Muscle layer of duodenum (tissue), 2 donors: ENCODE data around the gene CERK.

Source experiments
- H3K27ac ChIP-seq: one replicate; pipeline ENCODE4 v1.7.0; 2013; ENCODE audit warnings: mild to moderate bottlenecking, low read length
- H3K27me3 ChIP-seq: one replicate; pipeline ENCODE4 v1.7.0; 2013; ENCODE audit warnings: low read depth, mild to moderate bottlenecking, control low read depth, low read length
- H3K36me3 ChIP-seq, 2 donors: one replicate each; pipeline ENCODE4 v1.7.0; 2013; ENCODE audit warnings: low read length in 2 of 2, control low read depth in 1 of 2, mild to moderate bottlenecking in 1 of 2; ENCODE audit not compliant: insufficient read depth in 2 of 2, control insufficient read depth in 1 of 2
- H3K4me1 ChIP-seq, 2 donors: one replicate each; pipeline ENCODE4 v1.7.0; 2013; ENCODE audit warnings: low read length in 2 of 2, mild to moderate bottlenecking in 2 of 2, control low read depth in 1 of 2, moderate library complexity in 1 of 2; ENCODE audit not compliant: insufficient read depth in 2 of 2, control insufficient read depth in 1 of 2
- H3K4me3 ChIP-seq, 2 donors: one replicate each; pipeline ENCODE4 v1.7.0; 2013; ENCODE audit warnings: low read length in 2 of 2, low read depth in 1 of 2, mild to moderate bottlenecking in 1 of 2
- H3K9me3 ChIP-seq, 2 donors: one replicate each; pipeline ENCODE4 v1.7.0; 2013; ENCODE audit warnings: low read length in 2 of 2, control low read depth in 1 of 2, mild to moderate bottlenecking in 1 of 2; ENCODE audit not compliant: control insufficient read depth in 1 of 2
- donor health status: healthy.

The CERK gene

DNA sequence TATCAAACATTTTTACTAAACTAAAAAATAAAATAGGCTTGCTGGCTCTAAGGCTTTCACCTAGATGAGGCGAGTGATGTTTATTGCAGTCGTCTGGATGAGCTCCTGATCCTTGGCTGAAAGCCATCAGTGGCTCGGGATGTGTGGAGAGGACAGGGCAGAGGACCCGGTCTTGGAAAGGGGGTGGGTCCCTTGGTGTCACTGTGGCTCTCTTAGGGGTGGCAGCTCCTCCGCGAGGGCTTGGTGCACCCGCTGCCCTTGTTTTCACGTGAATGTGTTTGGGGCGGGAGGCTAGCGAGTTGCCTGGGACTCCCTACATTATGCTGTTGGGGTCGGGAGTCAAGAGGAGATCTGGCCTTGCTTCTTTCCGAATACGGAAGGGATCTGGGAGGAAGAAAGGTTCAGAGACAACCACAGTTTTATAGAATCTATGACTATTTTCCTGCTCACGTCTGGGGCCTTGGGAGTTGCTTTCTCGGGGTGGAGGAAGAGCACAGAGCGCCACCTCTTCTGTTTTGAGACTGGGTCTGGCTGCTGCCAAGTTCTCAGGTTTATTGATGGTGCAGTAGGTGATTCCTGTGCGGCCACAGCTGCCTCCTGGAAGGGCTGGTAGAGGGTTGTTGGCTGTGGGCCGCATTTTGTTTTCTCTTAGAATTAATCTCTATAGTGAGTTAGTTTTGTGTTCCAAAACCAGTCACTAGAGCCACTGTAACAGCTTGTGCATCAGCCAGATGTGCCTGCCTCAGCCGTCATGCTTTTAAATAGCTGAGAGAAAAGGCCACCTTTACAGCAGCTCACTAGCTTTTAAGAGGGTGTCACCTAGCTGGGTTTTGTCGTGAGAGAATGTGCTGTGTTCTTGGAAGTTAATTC, 37.2 kb upstream of the CERK start:
- peak overlapping the region; percentile 5 for H3K27ac ChIP-seq
- no peak overlapping the region for H3K4me3 ChIP-seq
- H3K9me3 ChIP-seq: no peaks in the 10 kb centered on the region
- H3K27me3 ChIP-seq: no peaks in the 10 kb centered on the region
- H3K4me1 ChIP-seq: peaks cover 19 to 30% of the 10 kb centered on the region in 2 donors
- no peaks in the 10 kb centered on the region for H3K36me3 ChIP-seq

DNA sequence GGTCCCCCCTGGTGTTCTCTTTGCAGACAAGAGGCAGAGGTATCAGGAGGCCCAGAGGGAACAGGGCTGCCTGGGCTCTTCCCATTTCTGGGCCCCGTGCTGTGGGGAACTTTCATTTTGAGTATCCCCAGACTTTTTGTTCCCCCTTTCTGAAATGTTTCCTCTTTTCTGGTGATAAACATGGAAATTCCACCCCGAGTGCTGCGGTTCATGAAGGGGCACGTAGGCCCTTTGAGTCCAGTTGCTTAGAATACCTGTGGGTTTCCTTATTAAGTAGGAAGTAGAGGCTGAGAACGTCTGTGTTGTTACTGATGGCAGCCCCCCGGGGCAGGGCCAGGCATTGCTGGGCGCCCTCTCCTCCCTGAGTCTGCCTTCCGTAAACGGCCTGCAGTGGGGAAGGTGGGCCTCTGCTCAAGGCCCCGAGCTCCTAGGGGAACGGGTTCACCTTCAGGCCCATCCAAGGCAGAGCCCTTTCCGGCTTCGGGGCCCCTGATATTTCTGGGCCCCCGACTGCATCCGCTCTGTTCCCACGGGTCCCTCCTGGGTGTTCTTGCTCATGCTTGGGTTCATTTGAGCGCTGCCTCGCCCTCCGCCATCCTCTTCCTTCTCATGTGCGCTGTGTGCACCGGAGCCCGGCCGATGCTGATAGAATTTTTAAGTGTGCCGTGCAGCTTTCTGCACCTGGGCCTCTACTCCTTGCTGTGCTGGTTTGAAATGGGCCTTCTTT, 36.4 kb upstream of the CERK start:
- H3K36me3 ChIP-seq: no peaks in the 10 kb centered on the region

DNA sequence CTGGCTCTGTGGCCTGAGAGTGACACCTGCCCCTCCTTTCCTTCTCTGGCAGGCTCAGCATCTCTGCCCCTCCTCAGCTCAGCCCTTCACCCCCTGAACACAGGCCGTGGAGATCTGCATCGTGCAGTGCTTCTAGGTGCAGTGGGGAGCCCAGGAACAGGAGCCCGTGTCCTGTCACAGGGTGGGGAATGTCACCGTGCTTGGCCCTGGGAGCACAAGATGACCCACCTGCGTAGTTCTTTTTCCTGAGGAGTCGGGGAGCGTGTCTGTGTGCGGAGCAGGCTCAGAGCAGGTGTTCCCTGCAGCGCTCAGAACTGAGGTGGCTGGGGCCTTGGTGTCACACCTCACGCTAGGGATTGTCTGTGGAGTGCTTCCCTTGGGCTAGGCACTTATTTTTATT, 35.0 kb upstream of the CERK start:
- Histone ChIP-seq H3K36me3 (no peaks in the 10 kb centered on the region), H3K4me1 (peaks cover 27 to 33% of the 10 kb centered on the region in 2 donors), H3K27me3 (no peaks in the 10 kb centered on the region), H3K27ac (no peak overlapping the region), H3K9me3 (no peaks in the 10 kb centered on the region), H3K4me3 (no peak overlapping the region)

More for the DNA sequence above, 36.4 kb upstream of the CERK start:
- H3K27me3 ChIP-seq: no peaks in the 10 kb centered on the region
- peak overlapping the region; percentile 5 for H3K27ac ChIP-seq
- no peaks in the 10 kb centered on the region for H3K9me3 ChIP-seq
- no peak overlapping the region for H3K4me3 ChIP-seq
- H3K4me1 ChIP-seq: peaks cover 27 to 33% of the 10 kb centered on the region in 2 donors

DNA sequence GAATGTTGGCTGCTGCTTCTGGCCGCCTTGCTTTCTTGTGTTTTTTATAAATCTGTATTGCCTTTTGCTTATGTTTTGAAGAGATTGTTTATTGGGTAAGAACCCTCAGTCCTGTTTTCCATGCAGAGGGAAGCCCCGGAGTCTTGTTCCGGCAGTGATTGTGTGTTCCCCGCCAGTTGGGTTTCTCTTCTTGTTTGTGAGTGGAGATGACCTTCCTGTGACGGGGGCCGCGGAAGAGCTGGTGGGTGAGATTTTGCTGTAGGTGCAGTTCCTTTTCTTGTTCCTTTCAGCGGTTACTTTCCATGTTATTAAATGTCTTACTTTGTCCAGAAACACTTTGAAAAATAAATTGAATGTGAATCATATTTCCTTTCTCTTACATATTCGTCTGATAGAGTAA, 32.7 kb upstream of the CERK start:
- no peaks in the 10 kb centered on the region for H3K36me3 ChIP-seq
- peaks cover 18 to 24% of the 10 kb centered on the region in 2 donors for H3K4me1 ChIP-seq
- H3K27me3 ChIP-seq: no peaks in the 10 kb centered on the region
- no peaks in the 10 kb centered on the region for H3K9me3 ChIP-seq
- no peak overlapping the region for H3K4me3 ChIP-seq
- H3K27ac ChIP-seq: peak overlapping the region; percentile 71

DNA sequence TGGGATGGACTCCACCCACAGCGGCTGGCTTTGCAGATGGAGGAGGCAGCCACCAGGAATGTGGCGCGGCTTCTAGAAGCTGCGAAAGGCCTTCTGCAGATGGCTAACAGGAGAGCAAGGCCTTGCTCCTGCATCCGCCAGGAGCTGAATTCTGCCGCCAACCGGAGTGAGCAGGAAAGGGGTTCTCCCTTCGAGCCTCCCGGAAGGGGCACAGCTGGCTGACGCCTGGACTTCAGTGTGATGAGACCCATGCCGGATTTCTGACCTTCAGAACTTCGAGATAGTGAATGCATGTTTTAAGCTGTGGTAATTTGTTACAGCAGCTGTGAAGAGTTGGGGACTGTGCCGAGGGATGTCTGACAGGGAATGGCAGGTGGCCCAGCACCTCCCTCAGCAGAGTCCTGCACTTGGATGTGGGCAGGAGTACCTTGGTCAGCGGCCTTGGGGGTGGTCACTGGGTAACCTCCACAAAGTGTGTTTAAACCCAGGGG, 32.1 kb upstream of the CERK start:
- peak overlapping the region; percentile 71 for H3K27ac ChIP-seq
- H3K4me1 ChIP-seq: peaks cover 18 to 19% of the 10 kb centered on the region in 2 donors
- no peaks in the 10 kb centered on the region for H3K9me3 ChIP-seq
- no peak overlapping the region for H3K4me3 ChIP-seq
- H3K36me3 ChIP-seq: no peaks in the 10 kb centered on the region
- no peaks in the 10 kb centered on the region for H3K27me3 ChIP-seq

DNA sequence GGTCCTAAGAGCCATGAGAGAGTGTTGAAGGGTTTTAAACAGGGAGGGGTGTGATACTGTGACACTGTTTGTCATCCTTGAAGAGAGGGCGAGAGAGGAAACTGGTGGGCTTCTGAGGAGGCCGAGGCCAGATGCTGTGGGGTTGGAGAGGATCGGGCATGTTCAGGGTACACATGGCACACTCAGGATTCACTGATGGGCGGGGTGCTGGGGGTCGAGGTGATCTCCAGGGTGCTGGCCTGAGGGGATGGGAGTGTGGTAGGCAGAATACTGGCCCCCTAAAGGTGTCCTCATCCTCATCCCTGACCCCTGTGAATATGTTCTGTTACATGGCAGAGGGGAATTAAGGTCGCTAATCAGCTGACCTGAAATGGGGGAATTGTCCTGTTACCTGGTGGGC, 31.7 kb upstream of the CERK start:
- Histone ChIP-seq H3K4me3 (no peak overlapping the region), H3K4me1 (peaks cover 15 to 18% of the 10 kb centered on the region in 2 donors), H3K27ac (peak overlapping the region; percentile 71), H3K27me3 (no peaks in the 10 kb centered on the region), H3K9me3 (no peaks in the 10 kb centered on the region), H3K36me3 (no peaks in the 10 kb centered on the region)

DNA sequence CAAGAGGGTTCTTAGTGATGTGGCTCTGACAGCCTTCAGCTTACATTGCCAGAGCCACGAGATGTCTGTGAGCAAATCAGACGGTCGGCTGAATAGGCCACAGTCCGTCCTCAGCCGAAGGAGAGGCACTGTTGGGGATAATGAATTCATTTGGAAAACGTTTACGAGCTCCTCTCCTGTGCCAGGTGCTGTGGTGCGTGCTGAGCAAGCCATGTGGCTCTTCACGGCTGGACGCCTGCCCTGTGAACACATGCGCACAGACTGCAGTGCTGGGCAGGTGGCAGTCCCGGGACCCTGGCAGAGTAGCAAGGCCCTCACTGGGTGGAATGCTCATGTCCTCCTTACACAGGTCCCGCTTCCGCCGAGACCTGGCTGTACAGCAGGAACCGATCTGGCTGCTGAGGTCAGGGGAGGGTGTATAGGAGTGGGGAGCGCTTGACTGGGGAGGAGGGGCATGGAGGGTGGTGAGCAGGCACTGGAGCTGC, 31.2 kb upstream of the CERK start:
- Histone ChIP-seq H3K9me3 (no peaks in the 10 kb centered on the region), H3K4me1 (peaks cover 15 to 16% of the 10 kb centered on the region in 2 donors), H3K27me3 (no peaks in the 10 kb centered on the region), H3K27ac (peak overlapping the region; percentile 71), H3K4me3 (no peak overlapping the region), H3K36me3 (no peaks in the 10 kb centered on the region)

DNA sequence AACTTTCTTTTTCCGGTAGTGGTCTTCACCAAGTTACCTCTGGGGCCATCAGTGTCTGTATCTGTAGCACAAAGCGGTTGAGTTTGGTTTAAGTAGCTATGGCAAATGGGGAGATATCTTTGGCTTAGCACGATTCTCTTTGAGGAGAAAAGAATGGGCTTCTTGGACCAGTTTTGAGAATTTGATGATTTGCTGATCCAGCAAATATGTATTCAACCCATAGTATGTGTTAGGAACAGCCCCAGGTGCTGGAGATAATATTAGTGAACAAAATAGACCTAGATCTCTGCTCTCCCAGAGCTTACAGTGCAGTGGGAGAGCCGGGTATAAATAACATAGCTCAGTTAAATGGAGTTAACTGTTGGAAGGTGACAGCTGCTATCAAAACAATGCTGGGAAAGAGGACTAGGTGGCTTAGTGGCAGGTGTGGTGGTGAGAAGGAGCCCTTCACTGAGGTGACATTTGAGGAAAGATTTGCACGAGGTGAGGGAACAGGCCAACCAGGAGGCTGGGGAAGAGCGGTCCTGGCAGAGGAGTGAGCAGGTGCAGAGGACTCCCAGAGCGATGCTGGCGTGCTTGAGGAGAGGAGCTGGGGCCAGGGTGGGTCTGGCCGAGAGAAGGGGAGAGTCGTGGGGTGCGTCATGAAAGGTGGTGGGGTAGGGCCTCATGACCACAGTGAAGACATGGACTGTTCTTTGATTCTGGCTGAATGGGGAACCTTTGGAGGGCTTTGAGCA, 29.4 kb upstream of the CERK start:
- Histone ChIP-seq H3K4me3 (no peak overlapping the region), H3K27me3 (no peaks in the 10 kb centered on the region), H3K4me1 (peaks cover 10 to 20% of the 10 kb centered on the region in 2 donors), H3K27ac (no peak overlapping the region), H3K36me3 (no peaks in the 10 kb centered on the region), H3K9me3 (no peaks in the 10 kb centered on the region)

DNA sequence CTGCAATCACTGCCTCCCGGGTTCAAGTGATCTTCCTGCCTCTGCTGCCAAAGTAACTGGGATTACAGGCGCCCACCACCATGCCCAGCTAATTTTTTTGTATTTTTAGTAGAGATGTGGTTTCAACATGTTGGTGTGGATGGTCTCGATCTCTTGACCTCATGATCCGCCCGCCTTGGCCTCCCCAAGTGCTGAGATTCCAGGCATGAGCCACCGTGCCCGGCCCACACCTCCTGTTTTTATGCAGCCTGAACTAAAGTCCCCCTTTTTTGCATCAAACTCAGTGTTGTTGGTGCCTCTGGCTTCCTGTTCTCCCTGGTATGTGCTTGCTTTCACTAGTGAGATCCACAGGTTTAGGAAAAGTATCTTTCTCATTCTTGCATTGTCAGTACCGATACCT, 28.6 kb upstream of the CERK start:
- peaks cover 11 to 21% of the 10 kb centered on the region in 2 donors for H3K4me1 ChIP-seq
- no peak overlapping the region for H3K4me3 ChIP-seq
- H3K27ac ChIP-seq: no peak overlapping the region
- no peaks in the 10 kb centered on the region for H3K27me3 ChIP-seq
- H3K36me3 ChIP-seq: no peaks in the 10 kb centered on the region
- no peaks in the 10 kb centered on the region for H3K9me3 ChIP-seq

DNA sequence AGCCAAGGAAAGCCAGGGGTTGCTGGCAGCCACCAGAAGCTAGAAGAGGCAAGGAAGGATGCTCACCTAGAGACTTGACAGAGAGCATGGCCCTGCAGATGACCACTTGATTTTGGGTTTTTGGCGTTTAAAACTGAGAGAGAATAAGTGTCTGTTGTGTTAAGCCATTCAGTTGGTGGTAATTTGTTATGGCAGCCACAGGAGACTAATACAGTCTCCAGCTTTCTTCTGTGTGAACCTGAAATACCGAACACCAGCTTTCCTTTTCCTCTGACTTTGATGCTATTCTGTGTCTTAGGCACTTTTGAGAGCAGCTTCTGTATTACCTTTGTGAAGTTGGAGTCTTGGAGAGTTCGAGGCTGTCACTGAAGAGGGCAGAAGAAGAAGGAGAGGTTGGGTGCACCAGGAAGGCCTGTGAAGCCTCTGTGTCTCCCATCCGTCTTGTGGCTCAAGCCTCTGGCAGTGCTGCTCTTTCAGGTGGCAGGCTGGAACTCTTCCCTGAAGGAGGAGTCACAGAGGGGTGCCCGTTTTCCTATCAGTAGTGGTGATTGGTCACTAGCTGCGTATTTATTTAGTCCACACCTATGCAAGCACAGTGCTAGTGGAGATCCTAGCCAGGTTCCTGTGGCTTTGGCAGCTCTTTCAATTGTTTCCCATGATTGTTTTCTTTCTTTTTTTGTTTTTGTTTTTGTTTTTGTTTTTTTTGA, 26.9 kb upstream of the CERK start:
- no peaks in the 10 kb centered on the region for H3K27me3 ChIP-seq
- peaks cover 13 to 22% of the 10 kb centered on the region in 2 donors for H3K4me1 ChIP-seq
- no peaks in the 10 kb centered on the region for H3K36me3 ChIP-seq
- no peaks in the 10 kb centered on the region for H3K9me3 ChIP-seq
- H3K4me3 ChIP-seq: no peak overlapping the region
- H3K27ac ChIP-seq: no peak overlapping the region
